ENCODE data around the gene GRIK5. TPM values are rescaled to one million over a fixed set of nuclear protein-coding genes. Genes with fewer than 3 reads are reported as not detected.

Gene GRIK5
- total RNA-seq, 1 experiment from 2014 or later: 16.4 TPM

DNA sequence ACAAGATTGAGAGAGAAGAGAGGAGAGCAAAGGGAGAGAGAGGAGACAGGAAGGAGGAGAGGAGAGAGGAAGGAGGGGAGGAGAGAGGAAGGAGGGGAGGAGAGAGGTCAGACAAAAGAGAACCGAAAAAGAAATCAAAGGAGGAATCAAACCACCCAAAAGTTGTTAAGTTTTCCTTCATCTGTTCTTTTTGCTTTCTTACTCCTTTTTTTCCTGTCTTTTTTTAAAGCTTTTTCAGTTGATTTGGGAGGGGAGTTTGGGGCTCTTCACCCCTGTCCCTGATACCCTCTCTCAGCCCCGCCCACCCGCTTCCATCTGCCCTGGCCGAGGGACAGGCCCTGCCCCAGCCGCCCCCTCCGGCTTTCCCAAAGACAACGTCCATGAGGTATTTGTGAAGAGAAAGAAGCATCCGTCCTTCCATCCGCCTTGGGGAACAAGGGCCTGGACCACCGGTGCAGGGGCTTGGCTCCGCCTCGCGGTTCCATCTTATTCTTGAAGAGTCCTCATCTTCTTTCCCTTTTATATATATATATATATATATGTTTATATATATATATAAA is 19.3 kb upstream of the GRIK5 start:
- H3K36me3 ChIP-seq (replicated peaks; ENCODE audit: control insufficient read depth, insufficient read depth, low read length): no peaks in the 10 kb centered on the region
- DNase-seq: peak; percentile 77
- no peak overlapping the region for H3K4me3 ChIP-seq (ENCODE audit: insufficient read depth, low read depth, low read length)

DNA sequence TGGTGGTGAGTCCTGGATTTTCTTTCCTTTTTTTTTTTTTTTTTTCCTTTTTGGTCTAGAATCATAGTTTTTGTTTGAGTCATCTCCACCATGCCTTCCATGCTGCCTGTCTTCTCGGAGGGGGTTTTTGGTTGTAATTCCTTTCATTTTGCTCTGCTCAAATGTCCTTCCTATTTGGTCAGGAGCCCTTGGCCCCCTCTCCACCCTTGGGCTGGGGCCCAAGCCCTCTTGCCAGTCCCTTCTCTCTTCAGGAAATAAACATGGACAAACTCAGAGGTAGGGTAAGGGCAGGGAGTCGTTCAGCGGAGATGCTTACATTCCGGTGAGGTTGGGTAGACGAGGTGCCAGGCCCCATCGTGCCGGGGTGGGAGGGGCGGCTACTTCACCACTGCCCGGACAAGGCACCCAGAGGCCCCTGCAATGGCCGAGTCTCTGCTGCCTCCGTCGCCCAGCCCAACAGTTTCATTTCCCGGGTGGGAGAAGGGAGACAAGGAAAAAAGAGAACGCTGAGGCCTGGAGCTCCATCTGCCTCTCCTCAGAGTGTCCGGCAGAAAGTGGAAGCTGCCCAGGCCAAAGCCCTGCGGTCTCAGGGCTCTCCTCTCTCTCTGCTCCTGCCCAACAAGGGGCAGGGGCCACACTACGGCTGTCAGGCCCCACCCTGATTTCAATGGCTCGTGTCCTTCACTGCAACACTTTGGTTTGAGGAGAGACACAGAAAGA is 18.6 kb upstream of the GRIK5 start:
- Histone ChIP-seq H3K27me3 (ENCODE audit: control insufficient read depth, insufficient read depth, low read length) (no peaks in the 10 kb centered on the region), H3K4me3 (ENCODE audit: insufficient read depth, low read depth, low read length) (no peak overlapping the region), H3K36me3 (replicated peaks; ENCODE audit: control insufficient read depth, insufficient read depth, low read length) (no peaks in the 10 kb centered on the region)
- peak; percentile 55 for DNase-seq

More for the DNA sequence above, 19.3 kb upstream of the GRIK5 start:
- no peaks in the 10 kb centered on the region for H3K27me3 ChIP-seq (ENCODE audit: control insufficient read depth, insufficient read depth, low read length)

DNA sequence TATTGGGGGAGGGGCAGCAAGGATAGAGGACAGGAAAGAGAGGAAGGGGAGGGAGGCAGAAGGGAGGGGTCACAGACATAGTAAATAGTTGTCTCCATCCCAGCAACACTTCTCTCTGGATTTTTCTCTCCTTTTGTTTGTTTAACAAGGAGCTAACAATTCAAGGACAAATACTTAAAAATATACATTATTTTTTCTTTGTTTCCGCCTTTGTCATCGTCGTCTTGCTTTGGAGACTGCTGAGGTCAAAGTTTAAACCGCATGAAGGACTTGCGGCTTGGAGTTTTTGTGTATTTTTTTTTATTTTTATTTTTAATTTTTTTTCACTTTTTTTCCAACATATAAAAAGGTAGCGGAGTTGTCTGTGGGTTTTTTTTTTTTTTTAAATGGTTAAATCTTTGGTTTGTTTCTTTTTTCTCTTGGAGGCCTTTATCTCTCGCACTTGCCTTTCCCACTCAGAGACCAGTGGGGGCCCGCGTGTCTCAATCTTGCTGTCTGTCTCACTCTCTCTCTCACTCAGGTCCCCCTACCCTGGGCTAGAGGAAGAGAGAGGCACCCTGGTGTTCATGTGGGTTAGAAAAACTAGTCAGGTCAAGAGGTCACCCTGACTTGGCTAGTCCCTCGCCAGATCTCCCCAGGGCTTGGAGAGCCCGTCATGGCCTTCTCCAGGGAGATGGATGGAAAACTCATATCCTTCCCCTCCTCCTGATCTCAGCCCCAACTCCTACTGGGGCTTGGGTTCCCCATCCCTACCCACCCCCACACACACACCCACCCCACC is 17.0 kb upstream of the GRIK5 start:
- Histone ChIP-seq H3K4me3 (ENCODE audit: insufficient read depth, low read depth, low read length) (no peak overlapping the region), H3K27me3 (ENCODE audit: control insufficient read depth, insufficient read depth, low read length) (no peaks in the 10 kb centered on the region), H3K36me3 (replicated peaks; ENCODE audit: control insufficient read depth, insufficient read depth, low read length) (no peaks in the 10 kb centered on the region; the same call in 1 of the 2 replicates)
- DNase-seq: no peak

DNA sequence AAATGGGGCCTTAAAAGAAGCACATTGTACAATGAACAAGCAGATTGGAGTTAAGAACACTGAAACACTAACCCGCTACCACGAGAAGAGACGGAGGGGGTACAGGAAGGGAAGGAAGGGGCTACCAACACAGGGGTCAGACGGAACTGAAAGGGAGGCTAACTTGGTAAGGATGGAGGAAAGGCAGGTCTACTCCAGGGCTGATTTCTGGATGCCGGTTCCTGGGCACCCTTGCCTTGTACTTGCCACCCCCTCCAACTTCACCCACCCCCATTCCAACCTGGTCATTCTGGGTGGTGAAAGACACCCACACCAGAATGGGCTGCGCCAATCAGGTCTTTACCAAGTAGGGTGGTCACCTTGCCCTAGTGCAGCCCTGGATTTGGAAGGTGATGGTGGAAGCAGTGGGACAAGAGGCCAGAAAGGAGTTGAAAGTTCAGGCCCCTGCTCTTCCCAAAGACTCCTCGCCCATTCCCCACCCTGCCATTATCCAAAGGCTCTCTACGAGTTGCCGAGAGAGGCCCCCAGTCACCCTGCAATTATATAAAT is 16.3 kb upstream of the GRIK5 start:
- Histone ChIP-seq H3K36me3 (replicated peaks; ENCODE audit: control insufficient read depth, insufficient read depth, low read length) (peaks cover 6% of the 10 kb centered on the region), H3K27me3 (ENCODE audit: control insufficient read depth, insufficient read depth, low read length) (no peaks in the 10 kb centered on the region), H3K4me3 (ENCODE audit: insufficient read depth, low read depth, low read length) (no peak overlapping the region)
- no peak for DNase-seq

DNA sequence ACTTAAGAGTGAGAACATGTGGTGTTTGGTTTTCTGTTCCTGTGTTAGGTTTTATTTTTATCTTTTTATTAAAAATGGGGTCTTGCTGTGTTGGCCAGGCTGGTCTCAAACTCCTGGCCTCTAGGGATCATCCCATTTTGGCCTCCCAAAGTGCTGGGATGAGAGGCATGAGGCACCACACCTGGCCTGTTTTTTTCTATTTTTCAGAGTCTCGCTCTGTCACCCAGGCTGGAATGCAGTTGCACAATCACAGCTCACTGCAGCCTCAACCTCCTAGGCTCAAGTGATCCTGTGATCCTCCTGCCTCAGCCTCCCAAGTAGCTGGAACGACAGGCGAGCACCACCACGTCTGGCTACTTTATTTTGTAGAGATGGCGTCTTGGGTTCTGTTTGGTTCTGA is 13.5 kb upstream of the GRIK5 start:
- no peak overlapping the region for H3K4me3 ChIP-seq (ENCODE audit: insufficient read depth, low read depth, low read length)
- H3K27me3 ChIP-seq (ENCODE audit: control insufficient read depth, insufficient read depth, low read length): no peaks in the 10 kb centered on the region
- peaks cover 25% of the 10 kb centered on the region for H3K36me3 ChIP-seq (replicated peaks; ENCODE audit: control insufficient read depth, insufficient read depth, low read length)
- DNase-seq: no peak

DNA sequence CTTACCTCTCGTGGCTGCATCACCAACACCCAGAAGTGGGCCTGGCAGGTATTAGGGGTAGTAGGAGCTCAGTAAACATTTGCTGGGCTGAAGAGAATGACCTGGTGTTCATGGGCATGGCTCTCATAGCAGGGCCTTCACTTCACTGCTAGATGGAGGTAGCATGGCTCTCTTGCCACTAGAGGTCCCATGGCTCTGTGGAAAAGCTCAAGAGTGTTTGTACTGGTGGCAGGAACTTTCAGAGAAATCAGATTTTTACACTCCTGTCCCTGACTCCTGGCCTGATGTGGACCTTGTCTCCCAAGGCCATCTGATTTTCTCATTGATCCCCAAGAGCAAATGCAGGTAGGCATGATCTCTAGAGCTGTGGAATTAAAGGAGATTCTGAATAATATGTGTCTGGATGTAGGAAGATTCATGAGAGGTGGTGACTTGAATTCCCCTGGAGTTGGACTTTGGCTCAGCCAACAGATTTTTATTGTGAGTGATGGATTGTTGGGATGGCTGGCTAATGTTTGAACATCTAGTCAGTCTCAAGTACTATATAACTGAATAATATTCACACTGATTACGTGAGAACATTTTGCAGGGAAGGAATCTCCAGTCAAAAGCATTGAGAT is 11.7 kb upstream of the GRIK5 start:
- H3K4me3 ChIP-seq (ENCODE audit: insufficient read depth, low read depth, low read length): no peak overlapping the region
- H3K36me3 ChIP-seq (replicated peaks; ENCODE audit: control insufficient read depth, insufficient read depth, low read length): peaks cover 26% of the 10 kb centered on the region
- peak; percentile 67 for DNase-seq
- no peaks in the 10 kb centered on the region for H3K27me3 ChIP-seq (ENCODE audit: control insufficient read depth, insufficient read depth, low read length)

DNA sequence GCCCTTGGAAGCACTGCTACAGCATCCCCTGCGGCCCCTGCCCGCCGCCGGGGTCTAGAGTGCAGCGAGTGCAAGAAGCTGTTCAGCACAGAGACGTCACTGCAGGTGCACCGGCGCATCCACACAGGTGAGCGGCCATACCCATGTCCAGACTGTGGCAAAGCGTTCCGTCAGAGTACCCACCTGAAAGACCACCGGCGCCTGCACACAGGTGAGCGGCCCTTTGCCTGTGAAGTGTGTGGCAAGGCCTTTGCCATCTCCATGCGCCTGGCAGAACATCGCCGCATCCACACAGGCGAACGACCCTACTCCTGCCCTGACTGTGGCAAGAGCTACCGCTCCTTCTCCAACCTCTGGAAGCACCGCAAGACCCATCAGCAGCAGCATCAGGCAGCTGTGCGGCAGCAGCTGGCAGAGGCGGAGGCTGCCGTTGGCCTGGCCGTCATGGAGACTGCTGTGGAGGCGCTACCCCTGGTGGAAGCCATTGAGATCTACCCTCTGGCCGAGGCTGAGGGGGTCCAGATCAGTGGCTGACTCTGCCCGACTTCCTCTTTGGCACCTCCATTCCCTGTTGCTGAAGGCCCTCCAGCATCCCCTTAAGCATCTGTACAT is 10.9 kb upstream of the GRIK5 start:
- Histone ChIP-seq H3K4me3 (ENCODE audit: insufficient read depth, low read depth, low read length) (no peak overlapping the region), H3K36me3 (replicated peaks; ENCODE audit: control insufficient read depth, insufficient read depth, low read length) (peaks cover 26% of the 10 kb centered on the region), H3K27me3 (ENCODE audit: control insufficient read depth, insufficient read depth, low read length) (no peaks in the 10 kb centered on the region)
- DNase-seq: no peak

DNA sequence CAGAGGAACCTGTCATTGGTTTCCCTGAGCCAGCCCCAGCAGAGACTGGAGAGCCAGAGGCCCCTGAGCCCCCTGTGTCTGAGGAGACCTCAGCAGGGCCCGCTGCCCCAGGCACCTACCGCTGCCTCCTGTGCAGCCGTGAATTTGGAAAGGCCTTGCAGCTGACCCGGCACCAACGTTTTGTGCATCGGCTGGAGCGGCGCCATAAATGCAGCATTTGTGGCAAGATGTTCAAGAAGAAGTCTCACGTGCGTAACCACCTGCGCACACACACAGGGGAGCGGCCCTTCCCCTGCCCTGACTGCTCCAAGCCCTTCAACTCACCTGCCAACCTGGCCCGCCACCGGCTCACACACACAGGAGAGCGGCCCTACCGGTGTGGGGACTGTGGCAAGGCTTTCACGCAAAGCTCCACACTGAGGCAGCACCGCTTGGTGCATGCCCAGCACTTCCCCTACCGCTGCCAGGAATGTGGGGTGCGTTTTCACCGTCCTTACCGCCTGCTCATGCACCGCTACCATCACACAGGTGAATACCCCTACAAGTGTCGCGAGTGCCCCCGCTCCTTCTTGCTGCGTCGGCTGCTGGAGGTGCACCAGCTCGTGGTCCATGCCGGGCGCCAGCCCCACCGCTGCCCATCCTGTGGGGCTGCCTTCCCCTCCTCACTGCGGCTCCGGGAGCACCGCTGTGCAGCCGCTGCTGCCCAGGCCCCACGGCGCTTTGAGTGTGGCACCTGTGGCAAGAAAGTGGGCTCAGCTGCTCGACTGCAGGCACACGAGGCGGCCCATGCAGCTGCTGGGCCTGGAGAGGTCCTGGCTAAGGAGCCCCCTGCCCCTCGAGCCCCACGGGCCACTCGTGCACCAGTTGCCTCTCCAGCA is 10.1 kb upstream of the GRIK5 start:
- Histone ChIP-seq H3K36me3 (replicated peaks; ENCODE audit: control insufficient read depth, insufficient read depth, low read length) (peaks cover 26% of the 10 kb centered on the region), H3K27me3 (ENCODE audit: control insufficient read depth, insufficient read depth, low read length) (no peaks in the 10 kb centered on the region), H3K4me3 (ENCODE audit: insufficient read depth, low read depth, low read length) (no peak overlapping the region)
- DNase-seq: peak; percentile 39

DNA sequence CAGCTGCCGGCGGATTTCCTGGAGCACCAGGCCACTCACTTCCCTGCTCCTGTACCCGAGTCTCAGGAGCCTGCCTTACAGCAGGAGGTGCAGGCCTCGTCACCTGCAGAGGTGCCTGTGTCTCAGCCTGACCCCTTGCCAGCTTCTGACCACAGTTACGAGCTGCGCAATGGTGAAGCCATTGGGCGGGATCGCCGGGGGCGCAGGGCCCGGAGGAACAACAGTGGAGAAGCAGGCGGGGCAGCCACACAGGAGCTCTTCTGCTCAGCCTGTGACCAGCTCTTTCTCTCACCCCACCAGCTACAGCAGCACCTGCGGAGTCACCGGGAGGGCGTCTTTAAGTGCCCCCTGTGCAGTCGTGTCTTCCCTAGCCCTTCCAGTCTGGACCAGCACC is 9.3 kb upstream of the GRIK5 start:
- Histone ChIP-seq H3K4me3 (ENCODE audit: insufficient read depth, low read depth, low read length) (no peak overlapping the region), H3K36me3 (replicated peaks; ENCODE audit: control insufficient read depth, insufficient read depth, low read length) (peaks cover 26% of the 10 kb centered on the region), H3K27me3 (ENCODE audit: control insufficient read depth, insufficient read depth, low read length) (no peaks in the 10 kb centered on the region)
- no peak for DNase-seq

DNA sequence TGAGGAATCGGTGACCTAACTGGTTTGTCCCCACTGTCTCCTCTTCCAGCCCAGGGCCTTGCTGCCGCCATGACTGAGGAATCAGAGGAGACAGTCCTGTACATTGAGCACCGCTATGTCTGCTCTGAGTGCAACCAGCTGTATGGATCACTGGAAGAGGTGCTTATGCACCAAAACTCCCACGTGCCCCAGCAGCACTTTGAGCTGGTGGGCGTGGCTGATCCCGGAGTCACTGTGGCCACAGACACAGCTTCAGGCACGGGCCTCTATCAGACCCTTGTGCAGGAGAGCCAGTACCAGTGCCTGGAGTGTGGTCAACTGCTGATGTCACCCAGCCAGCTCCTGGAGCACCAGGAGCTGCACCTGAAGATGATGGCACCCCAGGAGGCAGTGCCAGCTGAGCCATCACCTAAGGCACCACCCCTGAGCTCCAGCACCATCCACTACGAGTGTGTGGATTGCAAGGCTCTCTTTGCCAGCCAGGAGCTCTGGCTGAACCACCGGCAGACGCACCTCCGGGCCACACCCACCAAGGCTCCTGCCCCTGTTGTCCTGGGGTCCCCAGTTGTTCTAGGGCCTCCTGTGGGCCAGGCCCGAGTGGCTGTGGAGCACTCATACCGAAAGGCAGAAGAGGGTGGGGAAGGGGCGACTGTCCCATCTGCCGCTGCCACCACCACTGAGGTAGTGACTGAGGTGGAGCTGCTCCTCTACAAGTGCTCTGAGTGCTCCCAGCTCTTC is 8.7 kb upstream of the GRIK5 start:
- Histone ChIP-seq H3K27me3 (ENCODE audit: control insufficient read depth, insufficient read depth, low read length) (no peaks in the 10 kb centered on the region), H3K36me3 (replicated peaks; ENCODE audit: control insufficient read depth, insufficient read depth, low read length) (peaks cover 26% of the 10 kb centered on the region), H3K4me3 (ENCODE audit: insufficient read depth, low read depth, low read length) (no peak overlapping the region)
- DNase-seq: no peak

DNA sequence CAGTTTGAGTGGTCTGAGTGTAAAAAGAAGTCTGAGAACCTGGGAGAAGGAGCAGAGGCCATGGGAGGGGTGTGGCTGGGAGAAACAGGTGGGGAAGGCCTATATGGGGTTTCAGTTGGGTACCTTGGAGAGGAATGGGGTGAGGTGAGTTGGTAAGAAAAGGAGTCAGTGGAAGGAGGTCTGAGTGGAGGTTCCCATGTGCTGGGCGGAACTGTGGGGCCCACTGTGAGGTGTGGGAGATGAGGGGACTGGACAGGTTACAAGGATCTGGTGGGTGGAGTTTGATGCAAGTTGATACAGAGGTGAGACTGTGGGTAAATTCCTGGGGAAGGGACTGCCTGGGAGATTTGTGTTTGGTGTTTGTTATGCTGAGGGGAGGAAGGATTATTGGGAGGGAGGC is 8.1 kb upstream of the GRIK5 start:
- H3K4me3 ChIP-seq (ENCODE audit: insufficient read depth, low read depth, low read length): no peak overlapping the region

DNA sequence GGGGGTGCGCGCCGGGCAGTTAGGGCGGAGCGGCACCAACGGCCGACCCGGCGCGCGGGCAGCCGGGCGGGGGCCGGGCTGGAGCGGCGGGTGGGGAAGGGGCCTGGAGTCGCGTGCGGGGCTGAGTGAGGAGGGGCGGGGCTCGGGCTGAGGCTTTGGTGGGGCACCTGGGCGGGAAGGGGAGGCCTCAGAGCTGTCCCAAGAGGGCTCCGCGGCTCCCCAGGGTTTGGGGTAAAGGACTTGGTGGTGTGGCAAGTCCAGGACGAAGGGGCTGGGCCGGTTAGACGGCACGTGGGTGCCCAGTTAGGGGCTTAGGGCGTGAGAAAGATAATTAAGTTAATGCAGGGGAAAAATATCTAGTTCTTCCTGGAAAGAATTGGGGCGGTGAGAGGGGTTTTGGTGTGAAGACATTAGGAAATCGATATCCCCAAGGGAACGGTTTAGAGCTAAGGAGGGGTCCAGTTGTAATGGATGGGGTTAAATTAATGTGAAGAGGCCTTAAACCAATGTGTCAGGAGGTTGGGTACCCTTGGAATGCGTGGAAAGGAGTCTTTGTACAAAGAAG is 6.5 kb upstream of the GRIK5 start:
- H3K36me3 ChIP-seq (replicated peaks; ENCODE audit: control insufficient read depth, insufficient read depth, low read length): peaks cover 21% of the 10 kb centered on the region
- H3K4me3 ChIP-seq (ENCODE audit: insufficient read depth, low read depth, low read length): peak overlapping the region; percentile 68
- DNase-seq: peak; percentile 90
- H3K27me3 ChIP-seq (ENCODE audit: control insufficient read depth, insufficient read depth, low read length): no peaks in the 10 kb centered on the region

More for the DNA sequence above, 8.1 kb upstream of the GRIK5 start:
- peaks cover 26% of the 10 kb centered on the region for H3K36me3 ChIP-seq (replicated peaks; ENCODE audit: control insufficient read depth, insufficient read depth, low read length)
- DNase-seq: no peak
- no peaks in the 10 kb centered on the region for H3K27me3 ChIP-seq (ENCODE audit: control insufficient read depth, insufficient read depth, low read length)

Data from H7 (cell line).